Activated CD4-positive, alpha-beta memory T cell treated with anti-CD3 and anti-CD28 coated beads for 36 hours (primary cell): ENCODE data around the gene GLB1L2. TPM values are rescaled to one million over a fixed set of nuclear protein-coding genes. Genes with fewer than 3 reads are reported as not detected.

Experiments
- CTCF ChIA-PET: fragments of 350-600 bp; sonication (Branson Sonifier 250); formaldehyde crosslinking; loops from one replicate; lab custom pipeline; 2021; ENCODE audit warnings: antibody characterized with exemption, inconsistent platforms; lab: Charles Lee
- POLR2A ChIA-PET: fragments of 350-600 bp; sonication (Branson Sonifier 250); formaldehyde crosslinking; loops from one replicate; lab custom pipeline; 2021; ENCODE audit warnings: antibody characterized with exemption; lab: Charles Lee
- DNase-seq: peaks from one replicate; pipeline ENCODE4 v3.0.0-alpha.2; 2020
- H3K27ac Mint-ChIP-seq: one replicate; pipeline ENCODE4 v1.8.0; 2021; ENCODE audit warnings: mixed read lengths
- H3K27me3 Mint-ChIP-seq: one replicate; pipeline ENCODE4 v1.8.0; 2021; ENCODE audit warnings: mixed read lengths
- H3K36me3 Mint-ChIP-seq: one replicate; pipeline ENCODE4 v1.8.0; 2021; ENCODE audit warnings: mixed read lengths
- H3K4me1 Mint-ChIP-seq: one replicate; pipeline ENCODE4 v1.8.0; 2021; ENCODE audit warnings: low read depth, mixed read lengths
- H3K4me3 Mint-ChIP-seq: one replicate; pipeline ENCODE4 v1.8.0; 2021; ENCODE audit warnings: mild to moderate bottlenecking, mixed read lengths
- H3K9me3 Mint-ChIP-seq: one replicate; pipeline ENCODE4 v1.8.0; 2021; ENCODE audit warnings: mixed read lengths
- intact Hi-C: fragments of 100-400 bp; cut with micrococcal nuclease; formaldehyde crosslinking; loops from one replicate; pipeline ENCODE4 v1.15.1; 2023
- total RNA-seq, 2 experiments: library from RNA; stranded (reverse); gene quantifications; one replicate each; pipeline ENCODE4 v1.2.3, GENCODE V29; 2021

The GLB1L2 gene
- total RNA-seq, 2 experiments from 2014 or later = 3.8 to 4.1 TPM

DNA sequence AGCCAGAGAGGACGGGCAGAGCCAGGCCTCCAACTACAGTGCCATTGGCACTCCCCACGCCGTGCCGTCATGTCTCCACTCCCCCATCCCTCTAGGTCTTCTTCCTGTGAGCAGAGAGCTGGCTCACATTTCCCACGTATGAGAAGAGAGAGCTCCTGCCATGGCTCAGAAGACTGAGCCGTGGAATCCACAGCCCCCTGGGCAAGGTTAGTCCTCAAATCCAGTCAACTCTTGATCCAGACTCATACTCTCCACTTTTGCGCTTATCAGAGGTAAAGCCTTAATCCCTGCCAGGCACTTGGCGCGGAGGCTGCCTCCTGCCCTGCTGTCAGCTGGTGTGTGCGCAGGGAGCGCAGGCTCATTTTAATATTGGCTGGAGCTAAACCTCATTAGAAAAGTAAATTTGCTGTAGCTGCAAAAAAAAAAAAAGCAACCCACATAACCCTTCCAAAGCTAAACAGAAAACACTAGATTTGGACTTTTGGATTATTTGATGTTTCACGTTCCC, 75.6 kb downstream of the GLB1L2 start:
- CTCF ChIA-PET = no interaction called here
- H3K9me3 Mint-ChIP-seq = no peaks in the 10 kb centered on the region
- no peak overlapping the region for H3K4me3 Mint-ChIP-seq
- no peak for DNase-seq
- peaks cover 39% of the 10 kb centered on the region for H3K27me3 Mint-ChIP-seq
- intact Hi-C loops = no loop called here
- no peak overlapping the region for H3K27ac Mint-ChIP-seq
- peaks cover 6% of the 10 kb centered on the region for H3K4me1 Mint-ChIP-seq
- no peaks in the 10 kb centered on the region for H3K36me3 Mint-ChIP-seq
- POLR2A ChIA-PET = no interaction called here

DNA sequence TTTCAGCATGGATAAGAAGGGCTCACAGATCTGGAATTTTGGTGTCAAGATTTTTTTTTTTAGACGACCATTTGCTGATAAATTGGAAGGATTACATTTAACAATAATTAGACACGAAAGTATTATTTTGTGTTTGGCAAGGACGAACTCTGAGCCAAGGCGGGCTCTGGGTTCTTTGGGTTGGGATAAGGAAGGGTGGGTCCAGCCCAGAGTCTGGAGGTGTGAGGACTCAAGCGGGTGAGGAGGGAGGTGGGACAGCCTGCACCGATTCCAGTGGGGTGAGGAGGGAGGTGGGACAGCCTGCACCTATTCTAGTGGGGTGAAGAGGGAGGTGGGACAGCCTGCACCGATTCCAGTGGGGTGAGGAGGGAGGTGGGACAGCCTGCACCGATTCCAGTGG, 76.1 kb downstream of the GLB1L2 start:
- no peak overlapping the region for H3K27ac Mint-ChIP-seq
- H3K4me3 Mint-ChIP-seq = no peak overlapping the region
- no peaks in the 10 kb centered on the region for H3K9me3 Mint-ChIP-seq
- ChIA-PET CTCF (no interaction called here), POLR2A (no interaction called here)
- H3K4me1 Mint-ChIP-seq = peaks cover 7% of the 10 kb centered on the region
- no peaks in the 10 kb centered on the region for H3K36me3 Mint-ChIP-seq
- H3K27me3 Mint-ChIP-seq = peaks cover 40% of the 10 kb centered on the region
- no peak for DNase-seq
- intact Hi-C loops = no loop called here

DNA sequence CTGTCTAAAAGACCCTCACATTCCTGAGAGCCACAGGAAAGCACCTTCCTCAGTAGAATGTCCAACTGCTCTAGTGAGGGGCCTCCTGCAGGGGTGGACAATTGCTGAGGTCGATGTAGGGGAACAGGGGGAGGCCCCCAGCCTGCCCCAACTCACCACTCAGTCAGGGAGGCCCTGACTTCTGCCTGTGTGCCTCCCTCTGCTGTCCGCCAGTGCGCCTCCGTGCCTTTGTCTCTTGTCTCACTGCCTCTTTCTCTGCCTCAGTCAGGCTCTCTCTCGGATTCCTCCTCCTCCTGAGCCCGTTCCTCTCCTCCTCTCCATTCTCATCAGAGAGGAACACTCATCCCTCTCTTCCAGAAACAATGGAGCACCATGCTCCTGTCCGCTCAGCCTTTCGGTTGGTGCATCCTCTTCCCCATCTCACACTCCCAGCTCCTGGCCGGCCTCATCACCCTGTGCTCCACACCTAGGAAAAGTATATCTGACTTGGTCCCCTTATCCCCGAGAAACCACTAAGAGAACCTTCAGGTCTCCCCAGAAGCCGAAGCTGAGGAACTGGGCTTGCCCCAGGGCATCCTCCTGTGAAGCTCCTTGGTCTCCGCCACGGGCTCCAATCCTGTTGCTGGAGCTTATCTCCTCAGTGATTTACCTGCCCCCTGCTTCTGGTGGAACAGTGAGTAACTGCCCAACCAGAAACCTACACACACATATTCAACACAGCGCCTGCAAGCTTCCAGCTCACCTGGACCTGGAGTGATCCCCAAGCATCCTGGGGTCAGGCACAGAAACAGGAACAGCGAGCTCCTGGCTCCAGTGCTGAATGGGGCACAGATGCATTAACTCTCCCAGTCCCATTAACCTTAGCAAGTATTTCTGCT, 78.0 kb downstream of the GLB1L2 start:
- no peak for DNase-seq
- ChIA-PET POLR2A (no interaction called here), CTCF (no interaction called here)
- Mint-ChIP-seq H3K27ac (no peak overlapping the region), H3K27me3 (peaks cover 58% of the 10 kb centered on the region), H3K9me3 (no peaks in the 10 kb centered on the region), H3K4me3 (no peak overlapping the region), H3K4me1 (peaks cover 8% of the 10 kb centered on the region), H3K36me3 (no peaks in the 10 kb centered on the region)
- intact Hi-C loops = loop anchor here (10.0 kb wide), 1 partner anchor 135 kb away; the partner anchor contains the start of gene GLB1L3

DNA sequence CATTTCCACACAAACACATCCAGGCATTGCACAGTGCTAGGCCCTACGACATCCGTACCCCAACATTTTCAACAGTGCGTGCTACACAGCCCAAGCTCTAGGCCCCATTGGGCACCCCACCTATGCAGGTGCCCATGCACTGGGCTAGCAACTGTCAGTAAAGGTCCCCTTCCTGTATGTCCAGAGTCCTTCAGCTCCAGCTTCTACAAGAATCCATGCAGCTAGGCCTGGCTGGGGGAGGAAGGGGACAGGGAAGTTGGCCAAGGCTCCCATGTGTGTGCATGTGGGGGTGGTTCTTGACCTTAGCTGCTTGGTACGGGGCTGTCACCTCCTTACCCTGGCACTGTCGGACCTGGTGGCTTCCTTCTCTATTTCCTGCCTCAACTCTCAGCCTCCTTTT, 79.0 kb downstream of the GLB1L2 start:
- Mint-ChIP-seq H3K4me1 (peaks cover 8% of the 10 kb centered on the region), H3K27ac (no peak overlapping the region), H3K27me3 (peaks cover 59% of the 10 kb centered on the region), H3K9me3 (no peaks in the 10 kb centered on the region), H3K4me3 (peak overlapping the region; percentile 53), H3K36me3 (no peaks in the 10 kb centered on the region)
- ChIA-PET POLR2A (no interaction called here), CTCF (no interaction called here)
- DNase-seq = no peak
- intact Hi-C loops = loop anchor here (10.0 kb wide), 1 partner anchor 136 kb away; the partner anchor contains the start of gene GLB1L3

DNA sequence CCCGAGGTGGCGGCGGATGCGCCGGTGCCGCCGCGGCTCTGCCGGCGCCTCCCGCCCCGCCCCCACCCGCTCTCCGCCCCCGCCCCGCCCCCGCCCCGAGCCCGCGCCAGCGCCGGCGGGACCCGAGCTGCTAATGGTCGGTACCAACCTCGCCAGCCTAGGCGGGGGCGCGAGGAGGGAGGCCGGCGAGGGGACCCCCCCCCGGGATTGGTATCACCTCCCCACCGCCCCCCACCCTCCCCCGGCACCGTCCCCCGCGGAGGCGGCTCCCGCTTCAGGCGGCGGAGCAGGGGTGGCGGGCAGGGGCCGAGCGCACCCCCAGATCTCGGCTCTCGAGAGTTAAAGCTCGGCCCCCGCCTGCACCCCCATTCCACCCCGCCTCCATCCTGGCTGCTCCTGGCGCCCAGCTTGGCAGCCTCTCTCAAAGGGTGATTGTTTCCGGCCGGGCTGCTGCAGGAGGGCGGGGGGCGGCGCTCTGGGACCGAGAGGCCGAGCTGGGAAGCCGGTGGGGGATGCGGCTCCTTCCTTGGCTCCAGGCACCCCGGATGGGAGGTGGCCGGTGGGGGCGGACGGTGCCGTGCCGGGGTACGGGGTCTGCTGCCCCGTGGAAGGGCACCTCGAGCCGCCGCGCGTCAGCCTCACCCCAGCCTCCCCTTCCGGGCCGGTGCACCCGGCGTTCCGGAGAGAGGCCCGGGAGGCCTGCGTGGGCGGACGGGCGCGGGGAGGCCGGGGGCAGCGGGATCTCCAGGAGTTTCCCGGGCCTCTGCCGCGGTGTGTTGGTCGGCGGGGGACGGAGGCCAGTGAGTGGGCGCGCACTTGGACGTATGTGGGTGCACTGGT, 80.6 kb downstream of the GLB1L2 start, which contains the start of gene B3GAT1:
Gene B3GAT1, minus strand, starts transcription at position 40 of the 840 bp plus-strand sequence. CDS start 24,583 bp downstream, outside the sequence.
- CTCF ChIA-PET = no interaction called here
- Mint-ChIP-seq H3K9me3 (no peaks in the 10 kb centered on the region), H3K27me3 (peaks cover 59% of the 10 kb centered on the region), H3K4me1 (peaks cover 8% of the 10 kb centered on the region), H3K36me3 (no peaks in the 10 kb centered on the region), H3K4me3 (peak within 1 kb of the TSS; percentile 60), H3K27ac (no peak within 1 kb of the TSS)
- peak; percentile 33 for DNase-seq
- POLR2A ChIA-PET = no interaction called here
- intact Hi-C loops = loop anchor here (10.0 kb wide), 1 partner anchor 138 kb away; the partner anchor contains the start of gene GLB1L3

DNA sequence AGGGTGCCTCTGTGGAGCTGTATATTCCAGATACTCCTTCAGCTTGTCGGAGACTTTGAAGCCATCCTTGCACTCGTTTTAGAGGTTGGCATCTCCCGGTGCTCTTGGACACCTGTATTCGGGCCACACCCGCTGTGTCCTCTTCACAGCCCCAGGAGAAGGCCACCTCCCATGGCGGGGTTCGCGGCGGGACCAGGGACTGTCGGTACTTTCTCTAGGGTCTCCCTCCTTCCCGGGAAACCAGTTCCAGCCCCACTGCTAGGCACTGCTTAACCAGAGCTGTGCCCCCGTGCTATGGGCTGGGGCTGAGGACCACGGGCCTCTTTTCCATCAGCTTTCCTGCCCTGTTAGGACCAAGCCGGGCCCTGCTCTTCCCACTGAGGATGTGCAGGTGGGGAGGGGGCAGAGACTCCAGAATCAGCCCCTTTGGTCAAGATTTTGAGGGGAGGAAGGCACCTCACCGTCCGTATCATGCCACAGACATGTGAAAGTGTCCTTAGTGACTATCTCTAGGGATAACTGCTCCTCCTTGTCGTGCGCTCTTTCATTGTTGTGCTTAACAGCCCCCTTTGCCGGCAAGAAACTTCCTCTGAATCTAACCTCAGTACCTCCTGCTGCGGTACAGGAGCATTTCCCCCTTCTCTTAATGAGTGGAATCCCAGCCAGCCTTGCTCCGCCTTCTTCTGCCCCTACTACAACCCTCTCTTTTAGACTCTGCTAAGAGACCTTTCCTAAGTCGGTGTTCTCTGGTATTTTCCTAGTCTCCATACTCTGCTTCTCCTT, 81.4 kb downstream of the GLB1L2 start:
- no peak overlapping the region for H3K27ac Mint-ChIP-seq
- ChIA-PET CTCF (no interaction called here), POLR2A (no interaction called here)
- no peaks in the 10 kb centered on the region for H3K36me3 Mint-ChIP-seq
- peak overlapping the region; percentile 60 for H3K4me3 Mint-ChIP-seq
- no peak for DNase-seq
- H3K4me1 Mint-ChIP-seq = peaks cover 8% of the 10 kb centered on the region
- no peaks in the 10 kb centered on the region for H3K9me3 Mint-ChIP-seq
- intact Hi-C loops = loop anchor here (10.0 kb wide), 1 partner anchor 138 kb away; the partner anchor contains the start of gene GLB1L3
- H3K27me3 Mint-ChIP-seq = peaks cover 59% of the 10 kb centered on the region

DNA sequence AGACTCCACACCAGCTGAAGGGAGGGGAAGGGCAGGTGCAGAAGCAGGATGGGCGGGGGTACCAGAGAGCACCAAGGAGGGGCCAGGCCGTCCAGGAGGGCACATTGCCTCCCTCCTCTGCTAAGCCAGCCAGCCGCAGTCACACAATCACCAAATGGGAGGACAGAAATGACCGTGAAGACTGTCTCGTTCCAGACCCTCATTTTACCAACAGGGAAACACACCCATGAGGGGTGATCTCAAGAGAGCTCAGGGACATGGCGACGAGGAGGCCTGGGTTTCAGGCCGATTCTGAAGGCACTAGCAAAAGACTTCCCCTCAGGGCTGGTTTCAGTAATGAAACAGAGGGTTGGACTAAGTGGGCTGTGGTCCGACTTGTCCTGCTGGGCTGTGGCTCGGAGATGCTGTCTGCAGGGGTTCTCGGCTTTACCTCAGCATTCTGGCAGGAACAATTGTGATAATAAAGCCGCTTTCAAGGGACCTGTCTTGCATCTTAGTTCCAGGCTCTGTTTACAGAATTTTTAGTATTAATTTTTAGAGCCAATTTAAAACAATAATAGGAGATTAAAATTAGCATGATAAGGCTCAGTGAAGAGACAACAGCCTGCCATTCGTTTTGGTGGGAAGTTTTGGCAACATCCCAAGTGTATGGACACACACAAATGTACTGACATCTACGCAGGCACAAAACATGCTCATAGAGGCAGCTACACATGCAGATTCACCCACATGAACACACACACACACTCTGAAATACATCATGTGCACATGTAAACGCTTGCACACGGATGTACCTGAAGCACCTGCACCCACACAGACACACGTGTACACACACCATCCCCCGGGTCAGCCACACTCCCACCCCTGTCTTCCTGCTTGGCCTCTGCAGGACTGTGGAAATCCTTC, 82.3 kb downstream of the GLB1L2 start:
- Mint-ChIP-seq H3K27ac (no peak overlapping the region), H3K9me3 (no peaks in the 10 kb centered on the region), H3K4me1 (peaks cover 8% of the 10 kb centered on the region), H3K27me3 (peaks cover 60% of the 10 kb centered on the region), H3K4me3 (no peak overlapping the region), H3K36me3 (no peaks in the 10 kb centered on the region)
- POLR2A ChIA-PET = no interaction called here
- DNase-seq = no peak
- CTCF ChIA-PET = no interaction called here
- intact Hi-C loops = loop anchor here (10.0 kb wide), 1 partner anchor 139 kb away; the partner anchor contains the start of gene GLB1L3

DNA sequence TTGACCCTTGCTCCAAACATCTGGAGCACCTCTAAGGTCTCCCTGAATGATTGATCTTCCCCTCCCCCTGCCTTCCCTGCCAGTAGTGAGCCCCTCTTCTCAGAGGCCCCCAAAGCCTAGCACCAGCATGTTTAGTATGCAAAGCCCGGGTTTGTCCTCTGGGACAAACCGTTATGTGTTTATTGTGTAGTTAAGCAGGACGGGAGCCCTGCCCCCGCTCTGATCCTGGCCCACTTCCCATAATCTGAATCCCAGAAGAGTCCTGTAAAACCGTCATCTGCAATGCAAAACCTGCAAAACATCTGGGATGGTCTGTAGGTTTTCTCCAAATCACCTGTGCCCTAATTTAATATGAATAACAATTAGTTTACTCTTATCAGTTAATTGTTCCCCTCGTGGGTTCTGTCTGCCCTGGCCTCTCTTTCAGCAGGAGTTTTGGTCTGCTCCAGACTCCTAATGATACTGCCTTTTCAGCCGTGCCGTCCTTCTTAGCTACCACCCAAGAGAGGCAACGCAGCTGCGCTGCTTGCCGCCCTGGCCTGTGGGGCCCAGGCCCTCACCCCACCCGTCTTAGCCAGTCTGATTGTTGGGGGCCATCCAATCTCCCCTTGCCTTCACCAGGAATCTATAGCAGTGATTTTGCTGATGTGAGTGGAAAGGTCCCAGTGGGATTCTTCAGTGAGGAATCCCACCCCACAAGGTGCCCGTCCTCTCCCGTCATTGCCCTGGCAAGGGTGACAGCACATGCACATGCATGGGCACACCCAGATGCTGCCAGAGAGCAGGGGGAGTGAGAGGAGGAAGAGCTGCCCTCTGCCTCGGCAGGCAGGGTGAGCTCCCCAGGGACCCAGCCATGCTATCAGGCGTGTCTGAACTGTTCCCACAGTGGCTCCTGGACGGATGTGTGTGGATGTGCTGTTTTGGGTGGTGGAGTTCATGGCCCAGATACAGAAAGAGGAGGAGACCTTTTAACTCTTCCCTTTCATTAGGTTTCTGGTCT, 83.3 kb downstream of the GLB1L2 start:
- CTCF ChIA-PET = no interaction called here
- Mint-ChIP-seq H3K27ac (no peak overlapping the region), H3K27me3 (peaks cover 52% of the 10 kb centered on the region), H3K36me3 (no peaks in the 10 kb centered on the region), H3K9me3 (no peaks in the 10 kb centered on the region), H3K4me3 (no peak overlapping the region), H3K4me1 (peaks cover 8% of the 10 kb centered on the region)
- POLR2A ChIA-PET = no interaction called here
- intact Hi-C loops = loop anchor here (10.0 kb wide), 1 partner anchor 140 kb away; the partner anchor contains the start of gene GLB1L3
- no peak for DNase-seq

DNA sequence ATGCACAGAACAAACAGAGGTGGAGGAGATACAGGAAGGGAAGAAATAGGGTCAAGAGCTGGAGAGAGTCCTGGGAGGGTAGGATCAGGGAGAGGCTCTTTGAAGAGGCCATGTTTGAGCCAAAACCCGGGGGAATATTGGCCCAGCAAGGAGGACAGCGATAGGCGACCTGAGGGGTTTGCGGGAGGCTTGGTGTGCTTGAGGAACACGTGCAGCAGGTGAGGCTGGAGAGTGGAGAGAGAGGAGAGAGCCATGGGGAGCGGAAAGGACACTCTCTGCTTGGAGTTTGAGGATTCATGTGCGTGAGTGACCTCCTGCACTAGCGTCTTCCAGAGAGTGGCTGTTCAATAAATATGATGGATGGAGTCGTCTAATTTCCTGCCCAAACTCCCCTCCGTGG, 84.9 kb downstream of the GLB1L2 start:
- DNase-seq = no peak
- H3K27me3 Mint-ChIP-seq = peaks cover 36% of the 10 kb centered on the region
- ChIA-PET CTCF (no interaction called here), POLR2A (no interaction called here)
- no peak overlapping the region for H3K27ac Mint-ChIP-seq
- intact Hi-C loops = loop anchor here (10.0 kb wide), 1 partner anchor 142 kb away; the partner anchor contains the start of gene GLB1L3
- no peak overlapping the region for H3K4me3 Mint-ChIP-seq
- H3K9me3 Mint-ChIP-seq = no peaks in the 10 kb centered on the region
- H3K4me1 Mint-ChIP-seq = peaks cover 2% of the 10 kb centered on the region
- H3K36me3 Mint-ChIP-seq = no peaks in the 10 kb centered on the region
